Transverse colon (tissue), 4 donors: Measurements from ENCODE around the gene CEND1.

Source experiments
- EP300 ChIP-seq: sonication (generic); formaldehyde crosslinking; IDR thresholded peaks from one replicate; pipeline ENCODE4 v1.6.1; 2017; ENCODE audit warnings: antibody characterized with exemption, low read depth
- POLR2A ChIP-seq: fragments of 450-650 bp; IDR thresholded peaks from one replicate; pipeline ENCODE4 v1.6.1; 2016; ENCODE audit warnings: antibody characterized with exemption, mild to moderate bottlenecking, moderate library complexity
- POLR2AphosphoS5 ChIP-seq, 3 donors: sonication (generic); formaldehyde crosslinking; IDR thresholded peaks; one replicate each; pipeline ENCODE4 v1.6.1; 2016; ENCODE audit warnings: antibody characterized with exemption in 3 of 3
- TF ChIP-seq, protein P1 (sequence below), 5 experiments: fragments of 200-600 bp in 3 of 5; fragments of 450-650 bp in 2 of 5; sonication (generic) in 3 of 5; IDR thresholded peaks; 1 replicate in 2 of 5; 2 replicates in 3 of 5; pipeline ENCODE4 v1.5.1; 2016 to 2017; ENCODE audit warnings: antibody characterized with exemption in 5 of 5, inconsistent platforms in 3 of 5, mild to moderate bottlenecking in 2 of 5, moderate library complexity in 1 of 5

DNA sequence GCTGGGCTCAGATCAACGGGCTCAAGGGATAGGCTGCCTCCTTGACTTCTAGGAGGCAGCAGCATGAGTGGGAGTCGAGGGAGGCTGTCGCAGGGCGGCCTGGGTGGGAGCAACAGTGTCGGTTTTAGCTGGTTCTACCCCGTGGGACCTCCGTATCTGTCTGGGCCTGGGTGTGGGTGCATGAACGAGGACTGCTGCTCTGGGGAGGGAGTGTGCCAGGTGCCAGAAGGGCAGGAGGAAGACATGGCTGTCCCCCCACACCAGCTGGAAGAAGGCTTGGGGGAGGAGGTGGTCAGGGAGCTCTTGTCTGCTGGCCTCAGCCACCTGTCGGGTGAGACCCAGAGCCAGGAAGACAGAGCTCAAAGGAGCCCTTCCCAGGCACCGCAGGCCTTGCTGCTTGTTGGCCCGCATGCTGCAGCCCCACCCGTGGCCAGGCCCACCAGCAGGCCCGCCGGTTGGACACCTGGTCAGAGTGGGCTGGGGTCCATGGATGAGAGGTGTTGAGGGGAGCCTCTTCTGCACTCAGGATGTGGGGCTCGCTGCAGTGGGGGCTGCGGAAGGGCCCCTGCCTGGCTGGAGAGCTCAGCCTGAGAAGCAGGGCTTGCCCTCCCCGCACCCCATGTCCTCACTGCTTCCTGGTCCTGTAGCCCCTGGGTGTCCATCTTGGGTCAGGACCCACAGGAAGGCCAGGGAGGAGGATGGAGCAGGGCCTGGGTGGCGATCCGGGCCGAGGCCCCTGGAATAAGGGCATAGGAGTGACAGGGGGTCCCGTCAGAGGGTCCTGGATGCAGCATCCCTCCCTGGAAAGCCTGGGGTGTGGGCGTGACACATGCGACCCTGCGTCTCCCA is 3.4 kb downstream of the CEND1 start:
- TF ChIP-seq EP300 (no peak), POLR2A (no peak), POLR2AphosphoS5 (IDR thresholded peaks at IDR 0.05) (no peak)
- TF ChIP-seq, protein P1, sequence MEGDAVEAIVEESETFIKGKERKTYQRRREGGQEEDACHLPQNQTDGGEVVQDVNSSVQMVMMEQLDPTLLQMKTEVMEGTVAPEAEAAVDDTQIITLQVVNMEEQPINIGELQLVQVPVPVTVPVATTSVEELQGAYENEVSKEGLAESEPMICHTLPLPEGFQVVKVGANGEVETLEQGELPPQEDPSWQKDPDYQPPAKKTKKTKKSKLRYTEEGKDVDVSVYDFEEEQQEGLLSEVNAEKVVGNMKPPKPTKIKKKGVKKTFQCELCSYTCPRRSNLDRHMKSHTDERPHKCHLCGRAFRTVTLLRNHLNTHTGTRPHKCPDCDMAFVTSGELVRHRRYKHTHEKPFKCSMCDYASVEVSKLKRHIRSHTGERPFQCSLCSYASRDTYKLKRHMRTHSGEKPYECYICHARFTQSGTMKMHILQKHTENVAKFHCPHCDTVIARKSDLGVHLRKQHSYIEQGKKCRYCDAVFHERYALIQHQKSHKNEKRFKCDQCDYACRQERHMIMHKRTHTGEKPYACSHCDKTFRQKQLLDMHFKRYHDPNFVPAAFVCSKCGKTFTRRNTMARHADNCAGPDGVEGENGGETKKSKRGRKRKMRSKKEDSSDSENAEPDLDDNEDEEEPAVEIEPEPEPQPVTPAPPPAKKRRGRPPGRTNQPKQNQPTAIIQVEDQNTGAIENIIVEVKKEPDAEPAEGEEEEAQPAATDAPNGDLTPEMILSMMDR (IDR thresholded peaks at IDR 0.05): no peak
